GM10248 (cell line): ENCODE results near the gene HSPG2.
"Not testable (repeated sequence)": the region's sequence is repeated elsewhere in the genome, so short reads cannot be mapped to it uniquely, and the experiment has no call there.

Source experiments
- CTCF ChIA-PET: fragments of 300-600 bp; sonication (Branson Sonifier 250); formaldehyde crosslinking; extraction: SDS; loops from one replicate; lab custom pipeline; 2021; ENCODE audit warnings: antibody characterized with exemption; lab: Yijun Ruan, JAX
- POLR2A ChIA-PET: fragments of 350-650 bp; sonication (Branson Sonifier 250); formaldehyde crosslinking; extraction: SDS; loops from one replicate; lab custom pipeline; 2020; ENCODE audit warnings: antibody characterized with exemption; lab: Yijun Ruan, JAX
- DNase-seq: peaks from one replicate; pipeline ENCODE4 v3.0.0; 2012; ENCODE audit errors: extremely low spot score
- TF ChIP-seq, protein P1 (sequence below): IDR thresholded peaks from 2 replicates; pipeline ENCODE4 v1.5.1; 2012; ENCODE audit warnings: mild to moderate bottlenecking, low read depth; ENCODE audit errors: extremely low read depth, missing control alignments, control extremely low read depth

The HSPG2 gene

GRCh38 chr1:21937034-21937371 lies at the start of gene HSPG2:
Gene HSPG2 (minus strand): TSS chr1:21937310. CDS start chr1:21937217, 93 bp downstream.
- POLR2A ChIA-PET, result no interaction called here
- CTCF ChIA-PET, result no interaction called here
- TF ChIP-seq, protein P1, sequence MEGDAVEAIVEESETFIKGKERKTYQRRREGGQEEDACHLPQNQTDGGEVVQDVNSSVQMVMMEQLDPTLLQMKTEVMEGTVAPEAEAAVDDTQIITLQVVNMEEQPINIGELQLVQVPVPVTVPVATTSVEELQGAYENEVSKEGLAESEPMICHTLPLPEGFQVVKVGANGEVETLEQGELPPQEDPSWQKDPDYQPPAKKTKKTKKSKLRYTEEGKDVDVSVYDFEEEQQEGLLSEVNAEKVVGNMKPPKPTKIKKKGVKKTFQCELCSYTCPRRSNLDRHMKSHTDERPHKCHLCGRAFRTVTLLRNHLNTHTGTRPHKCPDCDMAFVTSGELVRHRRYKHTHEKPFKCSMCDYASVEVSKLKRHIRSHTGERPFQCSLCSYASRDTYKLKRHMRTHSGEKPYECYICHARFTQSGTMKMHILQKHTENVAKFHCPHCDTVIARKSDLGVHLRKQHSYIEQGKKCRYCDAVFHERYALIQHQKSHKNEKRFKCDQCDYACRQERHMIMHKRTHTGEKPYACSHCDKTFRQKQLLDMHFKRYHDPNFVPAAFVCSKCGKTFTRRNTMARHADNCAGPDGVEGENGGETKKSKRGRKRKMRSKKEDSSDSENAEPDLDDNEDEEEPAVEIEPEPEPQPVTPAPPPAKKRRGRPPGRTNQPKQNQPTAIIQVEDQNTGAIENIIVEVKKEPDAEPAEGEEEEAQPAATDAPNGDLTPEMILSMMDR, result no peak
- DNase-seq, result no peak

DNA sequence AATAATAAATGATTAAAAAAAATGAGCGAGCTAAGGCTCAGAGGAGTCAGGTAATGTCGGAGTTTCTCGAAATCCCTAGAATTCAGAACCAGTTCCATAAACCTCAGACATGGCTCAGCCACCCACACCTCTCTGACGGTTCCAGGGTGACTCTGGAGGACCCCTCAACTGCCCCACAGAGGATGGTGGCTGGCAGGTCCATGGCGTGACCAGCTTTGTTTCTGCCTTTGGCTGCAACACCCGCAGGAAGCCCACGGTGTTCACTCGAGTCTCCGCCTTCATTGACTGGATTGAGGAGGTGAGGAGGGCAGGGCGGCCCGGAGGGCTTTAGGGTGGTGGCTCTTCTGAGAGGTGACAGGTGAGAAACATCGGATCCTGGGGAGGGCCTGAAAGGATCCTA lies 49.3 kb upstream of the HSPG2 start:
- POLR2A ChIA-PET, result interaction anchor here (0.6 kb wide), 1 partner anchor 771 kb away, joined by 3 read pairs; no protein-coding TSS in a partner anchor
- CTCF ChIA-PET, DNase-seq: not testable (repeated sequence)

DNA sequence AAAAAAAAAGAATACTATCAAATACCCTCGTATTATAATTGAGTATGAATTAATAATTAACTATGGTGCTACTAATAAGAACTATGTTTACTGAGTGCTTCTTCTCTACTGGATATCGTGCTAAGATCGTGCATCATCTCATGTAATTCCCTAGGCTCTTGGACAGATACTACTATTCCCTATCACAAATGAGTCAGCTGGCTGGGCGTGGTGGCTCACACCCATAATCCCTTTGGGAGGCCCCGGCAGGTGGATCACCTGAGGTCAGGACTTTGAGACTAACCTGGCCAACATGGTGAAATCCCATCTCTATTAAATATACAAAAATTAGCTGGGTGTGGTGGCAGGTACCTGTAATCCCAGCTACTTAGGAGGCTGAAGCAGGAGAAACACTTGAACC lies 48.8 kb upstream of the HSPG2 start:
- DNase-seq, POLR2A ChIA-PET, CTCF ChIA-PET: not testable (repeated sequence)

DNA sequence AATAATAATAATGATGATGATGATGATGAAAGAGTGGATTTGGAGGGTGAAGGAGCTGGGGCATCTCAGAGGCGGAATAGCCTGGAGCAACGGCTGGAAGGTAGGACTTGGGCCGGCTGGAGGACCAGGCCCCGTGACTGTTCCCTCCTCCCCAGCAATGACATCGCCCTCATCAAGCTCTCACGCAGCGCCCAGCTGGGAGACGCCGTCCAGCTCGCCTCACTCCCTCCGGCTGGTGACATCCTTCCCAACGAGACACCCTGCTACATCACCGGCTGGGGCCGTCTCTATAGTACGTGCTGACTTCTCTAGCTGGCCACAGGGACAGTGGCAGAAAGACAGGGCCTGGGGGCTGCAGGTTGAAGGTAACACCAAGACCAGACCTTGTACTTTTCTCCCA lies 46.4 kb upstream of the HSPG2 start:
- DNase-seq, CTCF ChIA-PET, POLR2A ChIA-PET: not testable (repeated sequence)

GRCh38 chr1:21982122-21982521 lies 45.0 kb upstream of the HSPG2 start:
- DNase-seq, POLR2A ChIA-PET, CTCF ChIA-PET: not testable (repeated sequence)

- POLR2A ChIA-PET, CTCF ChIA-PET, DNase-seq: not testable (repeated sequence)
These were observed 44.1 kb upstream of the HSPG2 start for GRCh38 chr1:21981253-21981652.

DNA sequence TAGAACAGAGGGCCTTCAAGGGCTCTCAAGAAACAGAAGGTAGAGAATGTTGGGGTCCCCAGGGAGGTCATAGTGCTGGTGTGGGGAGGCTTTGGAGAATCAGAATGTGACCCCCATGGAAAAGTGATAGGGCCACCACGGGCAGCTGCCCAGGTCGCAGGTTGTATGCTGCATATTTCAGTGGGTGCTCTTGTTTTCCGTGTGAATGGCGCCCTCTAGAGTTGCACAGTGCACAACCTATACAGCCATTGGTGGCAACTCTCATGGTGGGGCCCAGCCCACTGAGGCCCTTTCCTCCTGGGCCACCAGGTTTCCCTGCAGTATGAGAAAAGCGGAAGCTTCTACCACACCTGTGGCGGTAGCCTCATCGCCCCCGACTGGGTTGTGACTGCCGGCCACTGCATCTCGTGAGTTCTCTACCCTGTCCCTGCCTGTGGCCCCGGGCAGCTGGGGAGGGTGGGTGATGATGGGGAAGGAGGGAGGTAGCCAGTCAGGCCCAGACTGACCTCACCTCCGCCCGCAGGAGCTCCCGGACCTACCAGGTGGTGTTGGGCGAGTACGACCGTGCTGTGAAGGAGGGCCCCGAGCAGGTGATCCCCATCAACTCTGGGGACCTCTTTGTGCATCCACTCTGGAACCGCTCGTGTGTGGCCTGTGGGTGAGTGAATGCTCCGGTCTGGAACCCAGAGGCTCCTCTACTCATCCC lies 43.6 kb upstream of the HSPG2 start:
- POLR2A ChIA-PET, DNase-seq, CTCF ChIA-PET: not testable (repeated sequence)

- DNase-seq, POLR2A ChIA-PET, CTCF ChIA-PET: not testable (repeated sequence)
These were observed 41.1 kb upstream of the HSPG2 start for GRCh38 chr1:21978209-21978608.

DNA sequence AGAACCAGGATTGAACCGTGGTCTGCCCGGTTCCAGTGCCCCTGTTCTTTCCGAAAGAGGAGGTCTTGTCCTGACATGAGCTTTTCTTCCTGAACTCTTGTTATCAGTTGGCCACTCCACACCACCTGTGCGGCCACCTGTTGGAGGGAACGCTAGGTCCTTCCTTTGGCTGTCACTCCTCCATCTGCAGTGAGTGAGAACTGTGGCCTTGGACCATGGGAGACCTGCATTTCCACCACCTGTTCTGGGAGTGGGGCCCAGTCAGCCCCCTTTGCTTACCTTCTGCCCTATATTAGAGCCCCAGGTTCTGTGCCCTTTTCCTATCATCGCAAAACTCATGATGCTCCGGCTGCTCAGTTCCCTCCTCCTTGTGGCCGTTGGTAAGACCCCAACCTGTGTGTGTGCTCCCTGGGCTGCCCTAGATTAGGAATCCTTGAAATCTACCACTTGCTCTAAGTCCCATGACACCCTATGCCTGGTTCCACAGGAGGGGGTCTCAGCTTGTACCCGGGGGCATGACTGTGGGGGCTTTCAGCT lies 39.7 kb upstream of the HSPG2 start, which contains the start of gene CELA3B:
CELA3B (plus strand) TSS at position 320 of the 537 bp plus-strand sequence; CDS start at position 338, 18 bp downstream.
- DNase-seq, POLR2A ChIA-PET, CTCF ChIA-PET: not testable (repeated sequence)

- DNase-seq, POLR2A ChIA-PET, CTCF ChIA-PET: not testable (repeated sequence)
These were observed 38.2 kb upstream of the HSPG2 start for GRCh38 chr1:21975296-21975695.

- DNase-seq, CTCF ChIA-PET, POLR2A ChIA-PET: not testable (repeated sequence)
These were observed 37.6 kb upstream of the HSPG2 start for GRCh38 chr1:21974699-21975098.

GRCh38 chr1:21973948-21974347 lies 36.8 kb upstream of the HSPG2 start:
- POLR2A ChIA-PET, result not testable (repeated sequence)

GRCh38 chr1:21972973-21973441 lies 35.9 kb upstream of the HSPG2 start:
- CTCF ChIA-PET, POLR2A ChIA-PET, DNase-seq: not testable (repeated sequence)

More at GRCh38 chr1:21973948-21974347, 36.8 kb upstream of the HSPG2 start:
- CTCF ChIA-PET, DNase-seq: not testable (repeated sequence)

DNA sequence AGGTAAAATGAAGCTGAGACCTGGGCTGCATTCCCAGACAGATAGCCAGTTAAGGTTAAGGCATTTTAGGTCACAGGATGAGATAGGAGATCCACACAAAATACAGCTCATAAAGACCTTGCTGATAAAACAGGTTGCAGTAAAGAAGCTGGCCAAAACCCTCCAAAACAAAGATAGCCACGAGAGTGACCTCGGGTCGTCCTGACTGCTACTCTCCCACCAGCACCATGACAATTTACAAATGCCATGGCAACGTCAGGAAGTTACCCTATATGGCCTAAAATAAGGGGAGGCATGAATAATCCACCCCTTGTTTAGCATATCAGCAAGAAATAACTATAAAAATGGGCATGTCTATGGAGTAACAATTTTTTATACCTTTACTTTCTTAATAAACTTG lies 33.4 kb upstream of the HSPG2 start:
- CTCF ChIA-PET, POLR2A ChIA-PET, DNase-seq: not testable (repeated sequence)

GRCh38 chr1:21969066-21969465 lies 32.0 kb upstream of the HSPG2 start:
- CTCF ChIA-PET, DNase-seq, POLR2A ChIA-PET: not testable (repeated sequence)

DNA sequence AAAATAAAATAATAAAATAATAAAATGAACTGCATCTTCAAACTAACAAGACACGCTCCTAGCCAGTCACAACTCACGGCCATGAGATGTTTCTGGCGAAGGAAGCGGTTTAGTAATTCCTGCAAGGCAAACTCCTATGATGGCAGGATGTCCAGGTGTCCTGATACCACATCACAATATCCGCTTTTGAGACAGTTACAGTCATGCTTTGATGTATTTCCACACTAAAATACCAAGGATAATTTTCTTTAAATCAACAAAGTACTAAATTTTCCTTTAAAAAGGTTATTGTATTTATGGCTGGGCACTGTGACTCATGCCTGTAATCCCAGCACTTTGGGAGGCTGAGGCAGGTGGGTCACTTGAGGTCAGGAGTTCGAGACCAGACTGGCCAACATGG lies 30.1 kb upstream of the HSPG2 start:
- DNase-seq, CTCF ChIA-PET, POLR2A ChIA-PET: not testable (repeated sequence)
